Vagina (tissue), 2 donors: Measurements from ENCODE around the gene LRRC34. TPM values are rescaled to one million over a fixed set of nuclear protein-coding genes. Genes with fewer than 3 reads are reported as not detected.

Source experiments
- DNase-seq, 2 donors: peaks; one replicate each; pipeline ENCODE4 v3.0.0-alpha.2; 2017; ENCODE audit errors: extremely low spot score in 2 of 2
- H3K27ac ChIP-seq: fragments of 200-600 bp; sonication (generic); one replicate; pipeline ENCODE4 v1.5.1; 2019
- H3K27me3 ChIP-seq: fragments of 200-600 bp; sonication (generic); one replicate; pipeline ENCODE4 v1.5.1; 2019
- H3K36me3 ChIP-seq, 2 donors: fragments of 200-600 bp; sonication (generic); one replicate each; pipeline ENCODE4 v1.5.1; 2017 to 2019
- H3K4me1 ChIP-seq: fragments of 200-600 bp; sonication (generic); one replicate; pipeline ENCODE4 v1.5.1; 2019
- H3K4me3 ChIP-seq, 2 donors: fragments of 200-600 bp; sonication (generic); 1 replicate in 1 of 2; 2 replicates in 1 of 2; pipeline ENCODE4 v1.5.1; 2016 to 2019
- H3K9me3 ChIP-seq: fragments of 200-600 bp; sonication (generic); one replicate; pipeline ENCODE4 v1.5.1; 2019
- CTCF ChIP-seq, 3 experiments: fragments of 450-650 bp in 2 of 3; fragments of 200-600 bp in 1 of 3; sonication (generic) in 1 of 3; IDR thresholded peaks; one replicate each; pipeline ENCODE4 v1.5.1; 2017 to 2019; ENCODE audit warnings: antibody characterized with exemption in 3 of 3, mild to moderate bottlenecking in 2 of 3, moderate library complexity in 2 of 3
- POLR2A ChIP-seq, 2 donors: fragments of 450-650 bp; IDR thresholded peaks; one replicate each; pipeline ENCODE4 v1.6.1; 2017; ENCODE audit warnings: antibody characterized with exemption in 2 of 2, mild to moderate bottlenecking in 2 of 2, moderate library complexity in 2 of 2
- POLR2AphosphoS5 ChIP-seq, 2 donors: sonication (generic); formaldehyde crosslinking; IDR thresholded peaks; one replicate each; pipeline ENCODE4 v1.9.0; 2017; ENCODE audit warnings: antibody characterized with exemption in 2 of 2, mild to moderate bottlenecking in 2 of 2, low read depth in 1 of 2; ENCODE audit not compliant: insufficient read depth in 1 of 2
- intact Hi-C: fragments of 100-400 bp; cut with DNase I; formaldehyde crosslinking; loops from one replicate; pipeline ENCODE4 v1.15.1; 2023
- total RNA-seq: library from RNA; depleted of rRNA; stranded (reverse); fragments of >200 nt; gene quantifications from one replicate; pipeline ENCODE4 v1.2.3, GENCODE V29; 2016

LRRC34 gene
- total RNA-seq, 1 donor from 2014 or later, result 0.49 TPM

- H3K4me1 ChIP-seq, result no peaks in the 10 kb centered on the region
- intact Hi-C loops, result no loop called here
- no peaks in the 10 kb centered on the region for H3K27me3 ChIP-seq
- no peak overlapping the region for H3K4me3 ChIP-seq
- no peaks in the 10 kb centered on the region for H3K9me3 ChIP-seq
- no peak overlapping the region for H3K27ac ChIP-seq
- TF ChIP-seq POLR2AphosphoS5 (IDR thresholded peaks at IDR 0.05; ENCODE audit: insufficient read depth in 1 of 2, low read depth in 1 of 2), result no peak
- TF ChIP-seq POLR2A (IDR thresholded peaks at IDR 0.05), result no peak
- TF ChIP-seq CTCF (IDR thresholded peaks at IDR 0.05), result no peak
- H3K36me3 ChIP-seq, result no peaks in the 10 kb centered on the region
- no peak for DNase-seq
Observed at GRCh38 chr3:169748670-169749069, 64.0 kb downstream of the LRRC34 start.

- Histone ChIP-seq H3K9me3 (no peaks in the 10 kb centered on the region), H3K36me3 (no peaks in the 10 kb centered on the region), H3K27ac (no peak overlapping the region), H3K4me1 (no peaks in the 10 kb centered on the region), H3K4me3 (no peak overlapping the region), H3K27me3 (no peaks in the 10 kb centered on the region)
- intact Hi-C loops, result no loop called here
- no peak for TF ChIP-seq CTCF (IDR thresholded peaks at IDR 0.05)
- TF ChIP-seq POLR2AphosphoS5 (IDR thresholded peaks at IDR 0.05; ENCODE audit: insufficient read depth in 1 of 2, low read depth in 1 of 2), result no peak
- no peak for DNase-seq
Observed at GRCh38 chr3:169746924-169747323, 65.8 kb downstream of the LRRC34 start.

- no peaks in the 10 kb centered on the region for H3K36me3 ChIP-seq
- no peaks in the 10 kb centered on the region for H3K4me1 ChIP-seq
- DNase-seq, result no peak
- TF ChIP-seq POLR2A (IDR thresholded peaks at IDR 0.05), result no peak
- peak in 1 of 3 experiments; percentile 8 for TF ChIP-seq CTCF (IDR thresholded peaks at IDR 0.05)
- no peak for TF ChIP-seq POLR2AphosphoS5 (IDR thresholded peaks at IDR 0.05; ENCODE audit: insufficient read depth in 1 of 2, low read depth in 1 of 2)
- no peak overlapping the region for H3K27ac ChIP-seq
- no peaks in the 10 kb centered on the region for H3K9me3 ChIP-seq
- H3K4me3 ChIP-seq, result no peak overlapping the region
- intact Hi-C loops, result no loop called here
- H3K27me3 ChIP-seq, result no peaks in the 10 kb centered on the region
Observed at GRCh38 chr3:169744366-169745054, 68.2 kb downstream of the LRRC34 start.

Other genes starting within 250 kb of the LRRC34 start
- gene MECOM, start 149.2 kb downstream of the LRRC34 start, total RNA-seq, result 16.0 TPM
- gene TERC, start 47.8 kb downstream of the LRRC34 start, total RNA-seq, result 204 TPM
- 1.7 TPM for gene ACTRT3, start 43.3 kb downstream of the LRRC34 start, total RNA-seq
- 16.7 TPM for gene MYNN, start 39.5 kb downstream of the LRRC34 start, total RNA-seq
- not detected for gene LRRIQ4, start within 50 bp of the LRRC34 start, total RNA-seq
- gene LRRC31, start 57.0 kb upstream of the LRRC34 start, total RNA-seq, result not detected
- gene SAMD7, start 98.7 kb upstream of the LRRC34 start, total RNA-seq, result not detected
- 38.1 TPM for gene SEC62, start 153.9 kb upstream of the LRRC34 start, total RNA-seq
- 1.2 TPM for gene GPR160, start 225.1 kb upstream of the LRRC34 start, total RNA-seq